ENCODE data around the gene CDH4. TPM values are rescaled to one million over a fixed set of nuclear protein-coding genes. Genes with fewer than 3 reads are reported as not detected.

The CDH4 gene
- total RNA-seq, 6 donors from 2014 or later, result 0.20 to 1.0 (median 0.40) TPM; not detected in 1

GRCh38 chr20:61659994-61660346 is 407.9 kb downstream of the CDH4 start:
- Histone ChIP-seq H3K4me3 (no peak overlapping the region), H3K4me1 (no peaks in the 10 kb centered on the region), H3K27ac (no peak overlapping the region), H3K9me3 (no peaks in the 10 kb centered on the region), H3K27me3 (no peaks in the 10 kb centered on the region), H3K36me3 (no peaks in the 10 kb centered on the region)
- 61 to 69% methylated on average over 15 of the region's 15 CpGs for WGBS, 2 donors
- ATAC-seq (ENCODE audit: low FRiP score in 2 of 2), result no peak
- no peak for DNase-seq
- no peak for TF ChIP-seq CTCF (IDR thresholded peaks at IDR 0.05)
- TF ChIP-seq POLR2AphosphoS5 (IDR thresholded peaks at IDR 0.05), result no peak
- TF ChIP-seq EP300 (IDR thresholded peaks at IDR 0.05), result no peak
- TF ChIP-seq POLR2A (IDR thresholded peaks at IDR 0.05), result no peak

GRCh38 chr20:61660559-61660958 is 408.5 kb downstream of the CDH4 start:
- DNase-seq (no peak), ATAC-seq (ENCODE audit: low FRiP score in 2 of 2) (no peak)
- WGBS, 2 donors, result 66 to 79% methylated on average over 12 to 13 of the region's 13 CpGs
- Histone ChIP-seq H3K36me3 (no peaks in the 10 kb centered on the region), H3K27ac (no peak overlapping the region), H3K4me1 (no peaks in the 10 kb centered on the region), H3K9me3 (no peaks in the 10 kb centered on the region), H3K27me3 (no peaks in the 10 kb centered on the region), H3K4me3 (no peak overlapping the region)
- TF ChIP-seq EP300 (IDR thresholded peaks at IDR 0.05), result no peak
- no peak for TF ChIP-seq CTCF (IDR thresholded peaks at IDR 0.05)

GRCh38 chr20:61661025-61661424 is 409.0 kb downstream of the CDH4 start:
- no peak for TF ChIP-seq CTCF (IDR thresholded peaks at IDR 0.05)
- no peak for TF ChIP-seq EP300 (IDR thresholded peaks at IDR 0.05)
- no peak for TF ChIP-seq POLR2AphosphoS5 (IDR thresholded peaks at IDR 0.05)
- TF ChIP-seq POLR2A (IDR thresholded peaks at IDR 0.05), result no peak
- H3K36me3 ChIP-seq, result no peaks in the 10 kb centered on the region
- ATAC-seq (ENCODE audit: low FRiP score in 2 of 2), result no peak

GRCh38 chr20:61661583-61661982 is 409.5 kb downstream of the CDH4 start:
- no peak for DNase-seq
- Histone ChIP-seq H3K9me3 (no peaks in the 10 kb centered on the region), H3K4me3 (no peak overlapping the region), H3K36me3 (no peaks in the 10 kb centered on the region), H3K4me1 (no peaks in the 10 kb centered on the region), H3K27me3 (no peaks in the 10 kb centered on the region), H3K27ac (no peak overlapping the region)
- ATAC-seq (ENCODE audit: low FRiP score in 2 of 2), result no peak
- 73 to 89% methylated on average over 13 of the region's 13 CpGs for WGBS, 2 donors
- TF ChIP-seq CTCF (IDR thresholded peaks at IDR 0.05), result no peak
- no peak for TF ChIP-seq POLR2A (IDR thresholded peaks at IDR 0.05)
- no peak for TF ChIP-seq POLR2AphosphoS5 (IDR thresholded peaks at IDR 0.05)
- no peak for TF ChIP-seq EP300 (IDR thresholded peaks at IDR 0.05)

More at GRCh38 chr20:61661025-61661424, 409.0 kb downstream of the CDH4 start:
- Histone ChIP-seq H3K27ac (no peak overlapping the region), H3K27me3 (no peaks in the 10 kb centered on the region), H3K4me1 (no peaks in the 10 kb centered on the region), H3K9me3 (no peaks in the 10 kb centered on the region), H3K4me3 (no peak overlapping the region)
- no peak for DNase-seq
- 86 to 96% methylated on average over 8 of the region's 8 CpGs for WGBS, 2 donors

- Histone ChIP-seq H3K27me3 (no peaks in the 10 kb centered on the region), H3K4me3 (no peak overlapping the region), H3K4me1 (no peaks in the 10 kb centered on the region), H3K36me3 (no peaks in the 10 kb centered on the region), H3K27ac (no peak overlapping the region), H3K9me3 (no peaks in the 10 kb centered on the region)
- 62 to 80% methylated on average over 14 to 32 of the region's 32 CpGs for WGBS, 2 donors
- peak in 1 of 2 donors; percentile 37 for DNase-seq
- ATAC-seq (ENCODE audit: low FRiP score in 2 of 2), result no peak
- TF ChIP-seq POLR2A (IDR thresholded peaks at IDR 0.05) (no peak), EP300 (IDR thresholded peaks at IDR 0.05) (no peak), POLR2AphosphoS5 (IDR thresholded peaks at IDR 0.05) (no peak), CTCF (IDR thresholded peaks at IDR 0.05) (no peak)
Observed at GRCh38 chr20:61662226-61662967, 410.3 kb downstream of the CDH4 start.

All from upper lobe of left lung (tissue), 6 donors.